Suprapubic skin (tissue), 4 donors: ENCODE results near the gene ALDH5A1. TPM values are rescaled to one million over a fixed set of nuclear protein-coding genes. Genes with fewer than 3 reads are reported as not detected.

Source experiments
- DNase-seq, 2 donors: peaks; one replicate each; pipeline ENCODE4 v3.0.0-alpha.2; 2019; ENCODE audit warnings: low spot score in 2 of 2
- H3K27ac ChIP-seq: fragments of 200-600 bp; sonication (generic); one replicate; pipeline ENCODE4 v1.5.1; 2019
- H3K27me3 ChIP-seq: fragments of 200-600 bp; sonication (generic); one replicate; pipeline ENCODE4 v1.5.1; 2019
- H3K36me3 ChIP-seq: fragments of 200-600 bp; sonication (generic); one replicate; pipeline ENCODE4 v1.5.1; 2019
- H3K4me1 ChIP-seq: fragments of 200-600 bp; sonication (generic); one replicate; pipeline ENCODE4 v1.5.1; 2019
- H3K4me3 ChIP-seq: fragments of 200-600 bp; sonication (generic); one replicate; pipeline ENCODE4 v1.5.1; 2019; ENCODE audit warnings: mild to moderate bottlenecking
- H3K9me3 ChIP-seq: fragments of 200-600 bp; sonication (generic); one replicate; pipeline ENCODE4 v1.5.1; 2019
- CTCF ChIP-seq, 2 donors: fragments of 200-600 bp in 1 of 2; fragments of 450-650 bp in 1 of 2; sonication (generic) in 1 of 2; IDR thresholded peaks; one replicate each; pipeline ENCODE4 v1.5.1; 2016 to 2019; ENCODE audit warnings: antibody characterized with exemption in 2 of 2, mild to moderate bottlenecking in 1 of 2, moderate library complexity in 1 of 2
- EP300 ChIP-seq: sonication (generic); formaldehyde crosslinking; IDR thresholded peaks from one replicate; pipeline ENCODE4 v1.6.1; 2017; ENCODE audit warnings: antibody characterized with exemption
- POLR2A ChIP-seq, 2 donors: fragments of 450-650 bp; IDR thresholded peaks; one replicate each; pipeline ENCODE4 v1.6.1; 2017; ENCODE audit warnings: antibody characterized with exemption in 2 of 2, mild to moderate bottlenecking in 2 of 2, moderate library complexity in 2 of 2
- POLR2AphosphoS5 ChIP-seq, 3 donors: sonication (generic); formaldehyde crosslinking; IDR thresholded peaks; one replicate each; pipeline ENCODE4 v1.6.1; 2017; ENCODE audit warnings: antibody characterized with exemption in 3 of 3
- WGBS: methylation state at CpG from one replicate; pipeline ENCODE4 v1.1.5; 2018; 5-methylcytosine and 5-hydroxymethylcytosine counted together
- total RNA-seq, 4 donors: library from RNA; depleted of rRNA; stranded (reverse); fragments of >200 nt; gene quantifications; one replicate each; pipeline ENCODE4 v1.1.0, GENCODE V29; 2016

Gene ALDH5A1
- total RNA-seq, 4 donors from 2014 or later: 11.2 to 16.0 (median 14.8) TPM

- Histone ChIP-seq H3K4me1 (no peaks in the 10 kb centered on the region), H3K9me3 (no peaks in the 10 kb centered on the region), H3K4me3 (no peak overlapping the region), H3K27ac (no peak overlapping the region), H3K27me3 (no peaks in the 10 kb centered on the region), H3K36me3 (no peaks in the 10 kb centered on the region)
- TF ChIP-seq POLR2A (IDR thresholded peaks at IDR 0.05) (no peak), CTCF (IDR thresholded peaks at IDR 0.05) (no peak), EP300 (no peak), POLR2AphosphoS5 (IDR thresholded peaks at IDR 0.05) (no peak)
- no peak for DNase-seq
- 87% methylated on average over 2 of the region's 4 CpGs for WGBS
These were observed 73.9 kb downstream of the ALDH5A1 start for GRCh38 chr6:24568683-24569082.

GRCh38 chr6:24569811-24570210 is 75.0 kb downstream of the ALDH5A1 start:
- Histone ChIP-seq H3K9me3 (no peaks in the 10 kb centered on the region), H3K27ac (no peak overlapping the region), H3K36me3 (no peaks in the 10 kb centered on the region), H3K27me3 (no peaks in the 10 kb centered on the region), H3K4me3 (no peak overlapping the region), H3K4me1 (no peaks in the 10 kb centered on the region)
- DNase-seq: no peak
- 92% methylated on average over 5 of the region's 5 CpGs for WGBS
- no peak for TF ChIP-seq POLR2A (IDR thresholded peaks at IDR 0.05)
- no peak for TF ChIP-seq EP300
- TF ChIP-seq CTCF (IDR thresholded peaks at IDR 0.05): no peak
- no peak for TF ChIP-seq POLR2AphosphoS5 (IDR thresholded peaks at IDR 0.05)

GRCh38 chr6:24571361-24571760 is 76.6 kb downstream of the ALDH5A1 start:
- TF ChIP-seq EP300 (no peak), POLR2AphosphoS5 (IDR thresholded peaks at IDR 0.05) (no peak), POLR2A (IDR thresholded peaks at IDR 0.05) (no peak), CTCF (IDR thresholded peaks at IDR 0.05) (no peak)
- Histone ChIP-seq H3K27me3 (no peaks in the 10 kb centered on the region), H3K27ac (no peak overlapping the region), H3K9me3 (no peaks in the 10 kb centered on the region), H3K4me1 (no peaks in the 10 kb centered on the region), H3K36me3 (no peaks in the 10 kb centered on the region), H3K4me3 (no peak overlapping the region)
- no peak for DNase-seq
- 86% methylated on average over 6 of the region's 6 CpGs for WGBS

GRCh38 chr6:24574809-24575208 is 80.0 kb downstream of the ALDH5A1 start:
- 59% methylated on average over 4 of the region's 4 CpGs for WGBS
- TF ChIP-seq CTCF (IDR thresholded peaks at IDR 0.05): no peak
- TF ChIP-seq POLR2A (IDR thresholded peaks at IDR 0.05): no peak
- no peak for TF ChIP-seq POLR2AphosphoS5 (IDR thresholded peaks at IDR 0.05)
- no peak for TF ChIP-seq EP300
- H3K27me3 ChIP-seq: no peaks in the 10 kb centered on the region

GRCh38 chr6:24576447-24576846 is 81.7 kb downstream of the ALDH5A1 start:
- no peak for DNase-seq
- H3K9me3 ChIP-seq: no peaks in the 10 kb centered on the region
- TF ChIP-seq POLR2A (IDR thresholded peaks at IDR 0.05): no peak
- no peak for TF ChIP-seq EP300
- no peak for TF ChIP-seq POLR2AphosphoS5 (IDR thresholded peaks at IDR 0.05)
- TF ChIP-seq CTCF (IDR thresholded peaks at IDR 0.05): no peak
- WGBS: 93% methylated on average over 6 of the region's 6 CpGs
- no peaks in the 10 kb centered on the region for H3K36me3 ChIP-seq
- no peaks in the 10 kb centered on the region for H3K27me3 ChIP-seq
- no peaks in the 10 kb centered on the region for H3K4me1 ChIP-seq
- H3K27ac ChIP-seq: no peak overlapping the region
- no peak overlapping the region for H3K4me3 ChIP-seq

More at GRCh38 chr6:24574809-24575208, 80.0 kb downstream of the ALDH5A1 start:
- no peaks in the 10 kb centered on the region for H3K36me3 ChIP-seq
- H3K27ac ChIP-seq: no peak overlapping the region
- no peaks in the 10 kb centered on the region for H3K9me3 ChIP-seq
- no peaks in the 10 kb centered on the region for H3K4me1 ChIP-seq
- H3K4me3 ChIP-seq: no peak overlapping the region
- no peak for DNase-seq
